ENCODE data around the gene UTRN.

The UTRN gene

DNA sequence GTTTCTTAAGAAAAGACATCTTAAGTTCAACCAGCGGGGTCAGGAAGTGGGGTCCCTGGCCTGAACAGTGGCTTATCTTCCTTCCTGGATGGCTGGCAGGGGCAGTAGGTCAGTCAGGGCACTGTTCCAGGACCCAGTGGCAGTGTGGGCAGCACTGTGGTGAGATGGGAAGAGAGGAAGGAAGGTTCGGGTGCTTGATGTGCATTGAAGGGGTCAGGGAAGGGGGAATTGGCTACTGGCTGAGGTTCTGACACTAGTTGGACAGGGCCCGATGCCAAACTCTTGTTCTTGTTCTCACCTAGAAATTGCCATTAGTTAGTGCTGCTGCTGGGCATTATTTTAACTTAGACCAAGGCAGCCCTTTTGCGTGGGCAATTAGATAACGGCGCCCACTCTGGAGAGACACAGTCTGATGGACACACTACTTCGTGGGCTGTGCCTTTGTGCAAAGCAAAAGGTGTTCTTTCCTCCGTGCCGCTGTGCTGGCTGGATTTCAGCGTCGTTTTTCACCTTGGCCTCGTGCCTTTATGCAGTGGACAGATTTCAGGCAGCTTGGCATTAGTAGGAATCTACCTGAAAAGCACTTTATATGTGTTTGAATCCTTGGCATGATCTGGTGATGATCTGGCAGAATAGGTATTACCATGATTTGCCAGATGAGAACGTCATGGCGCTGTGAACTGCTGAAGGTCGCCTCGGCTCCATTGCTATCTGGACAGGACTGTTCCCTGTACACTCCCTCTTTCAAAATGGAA, 30.3 kb downstream of the UTRN start:
- DNase-seq, result no peak

- no peak for DNase-seq
Measured at GRCh38 chr6:144315981-144316861, 31.1 kb downstream of the UTRN start.

DNA sequence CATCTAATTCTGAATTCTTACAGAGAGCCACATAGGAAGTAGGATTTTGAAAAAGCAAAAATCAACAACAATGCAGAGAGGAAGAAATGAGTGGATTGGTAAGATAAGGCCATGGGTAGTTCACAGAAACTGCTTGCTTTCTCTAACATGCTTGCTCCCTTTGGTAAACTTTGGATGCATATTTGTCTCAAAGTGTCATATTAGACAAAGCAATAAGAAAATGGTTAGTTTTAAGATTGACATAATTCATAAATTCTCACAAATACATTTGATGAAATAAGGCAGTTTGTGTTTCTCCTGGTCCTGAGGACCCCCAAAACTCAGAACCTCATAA, 31.7 kb downstream of the UTRN start:
- DNase-seq, result no peak

- no peak for DNase-seq
Measured at GRCh38 chr6:144317736-144318135, 32.6 kb downstream of the UTRN start.

DNA sequence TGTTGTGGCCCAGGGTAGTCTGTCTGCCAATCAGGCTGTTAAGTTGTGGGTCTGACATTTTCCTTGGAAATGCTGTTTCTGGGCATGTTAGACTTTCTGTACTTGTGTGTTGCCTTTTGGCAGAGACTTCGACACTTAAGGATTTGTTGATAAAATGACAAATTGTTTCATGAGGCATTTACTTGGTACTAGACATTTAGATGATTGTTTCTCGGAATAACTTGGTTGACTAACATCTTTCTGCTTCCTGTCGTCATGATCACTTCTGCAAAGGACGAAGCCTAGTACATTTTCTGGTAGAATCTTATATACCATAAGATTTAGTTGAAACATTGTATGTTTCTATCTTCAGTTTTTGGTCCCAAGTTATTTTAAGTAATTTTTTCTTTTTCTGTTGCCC, 34.1 kb downstream of the UTRN start:
- DNase-seq, result no peak

DNA sequence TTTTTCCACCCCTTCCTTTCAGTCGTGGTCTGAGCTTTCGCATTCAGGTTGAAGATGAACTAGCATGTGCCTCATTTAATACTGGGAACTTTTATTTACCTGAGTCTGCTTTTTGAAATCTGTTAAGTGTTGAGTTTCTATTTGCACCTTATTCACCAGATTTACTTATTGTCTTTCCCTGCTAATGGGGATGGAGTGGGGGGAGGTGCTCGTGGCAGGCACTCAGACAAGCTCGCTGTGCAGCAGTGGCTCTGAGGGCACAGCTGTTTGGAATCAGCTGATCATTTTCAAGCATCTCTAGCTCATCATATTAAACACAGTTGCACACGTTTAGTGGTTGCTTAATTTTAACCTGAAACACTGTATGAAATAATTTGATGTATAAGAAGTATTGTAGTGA, 35.6 kb downstream of the UTRN start:
- no peak for DNase-seq

DNA sequence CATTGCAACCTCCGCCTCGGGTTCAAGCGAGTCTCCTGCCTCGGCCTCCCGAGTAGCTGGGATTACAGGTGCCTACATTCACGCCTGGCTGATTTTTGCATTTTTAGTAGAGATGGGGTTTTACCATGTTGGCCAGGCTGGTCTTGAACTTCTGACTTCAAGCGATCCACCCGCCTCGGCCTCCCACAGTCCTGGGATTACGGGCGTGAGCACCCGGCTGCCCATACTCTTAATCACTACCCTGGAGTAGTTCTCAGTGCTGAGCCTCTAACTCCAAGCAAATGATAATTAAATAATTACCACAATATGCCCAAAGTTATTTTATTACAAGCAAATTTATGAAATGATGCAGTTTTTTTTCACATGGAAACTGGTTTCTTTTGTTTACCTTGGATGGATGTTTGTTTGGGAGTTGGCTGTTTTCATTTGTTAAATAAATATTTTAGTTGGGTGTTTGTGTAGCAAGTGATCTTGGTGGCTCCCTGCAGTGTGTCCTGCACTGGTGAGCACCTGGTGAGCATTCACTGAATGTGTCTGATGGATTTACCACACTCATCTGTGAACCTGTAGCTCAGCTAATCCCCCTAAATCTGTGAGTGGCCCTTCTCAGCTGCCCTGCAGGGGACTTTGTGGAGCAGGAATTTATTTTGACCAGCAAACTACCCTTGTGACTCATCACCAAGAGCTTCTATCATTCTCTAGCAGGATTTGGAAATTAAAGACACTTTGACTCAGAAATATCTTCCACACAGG, 36.9 kb downstream of the UTRN start:
- DNase-seq, result no peak

- DNase-seq, result no peak
Measured at GRCh38 chr6:144325232-144325631, 40.1 kb downstream of the UTRN start.

- no peak for DNase-seq
Measured at GRCh38 chr6:144326393-144326792, 41.3 kb downstream of the UTRN start.

DNA sequence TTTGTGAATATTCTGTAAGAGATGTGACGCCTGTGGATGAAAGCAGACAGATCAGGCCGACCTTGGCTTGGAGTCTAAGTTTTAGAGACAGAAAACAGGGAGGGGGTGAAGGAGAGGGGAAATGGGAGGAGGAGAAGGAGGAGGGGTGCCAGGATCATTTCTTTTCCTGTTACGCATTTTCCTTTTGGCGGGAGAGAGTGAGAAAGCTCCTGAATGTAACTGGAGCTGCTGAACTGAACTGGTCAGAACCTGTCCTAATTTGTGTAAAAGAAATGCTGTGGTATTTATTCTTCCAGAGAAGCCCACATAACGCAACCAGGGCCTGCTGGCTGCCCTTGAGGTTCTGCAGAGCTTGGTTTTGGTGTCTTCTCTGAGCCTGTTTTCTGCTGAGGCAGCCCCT, 41.9 kb downstream of the UTRN start:
- DNase-seq, result no peak

GRCh38 chr6:144330017-144330987, 45.2 kb downstream of the UTRN start:
- DNase-seq, result no peak

GRCh38 chr6:144331491-144331969, 46.4 kb downstream of the UTRN start:
- no peak for DNase-seq

DNA sequence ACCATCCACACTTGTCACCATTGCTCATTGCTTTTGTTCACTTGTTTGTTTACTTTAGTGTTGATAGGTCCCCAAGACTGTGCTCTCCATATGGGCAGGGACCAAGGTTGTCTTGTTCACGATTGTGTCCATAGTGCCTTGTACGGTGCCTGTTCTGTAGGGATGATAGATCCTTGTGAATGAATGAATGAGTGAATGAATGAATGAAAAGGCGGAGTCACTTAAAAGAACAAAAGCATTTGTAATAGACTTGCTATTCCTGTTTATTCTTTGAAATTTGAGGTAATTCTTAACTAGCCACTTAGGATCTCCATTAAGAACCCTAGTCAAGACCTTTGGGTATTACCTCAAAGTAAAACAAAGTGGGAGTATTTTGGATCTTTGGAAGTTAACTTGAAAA, 47.0 kb downstream of the UTRN start:
- no peak for DNase-seq

- no peak for DNase-seq
Measured at GRCh38 chr6:144334150-144334708, 49.1 kb downstream of the UTRN start.

Data from NCI-H2171 (cell line).